Measurements from ENCODE around the gene SLC25A40. TPM values are rescaled to one million over a fixed set of nuclear protein-coding genes. Genes with fewer than 3 reads are reported as not detected.

SLC25A40 gene
- total and polyA plus RNA-seq, 12 donors = 4.5 to 57.2 (median 24.2) TPM

DNA sequence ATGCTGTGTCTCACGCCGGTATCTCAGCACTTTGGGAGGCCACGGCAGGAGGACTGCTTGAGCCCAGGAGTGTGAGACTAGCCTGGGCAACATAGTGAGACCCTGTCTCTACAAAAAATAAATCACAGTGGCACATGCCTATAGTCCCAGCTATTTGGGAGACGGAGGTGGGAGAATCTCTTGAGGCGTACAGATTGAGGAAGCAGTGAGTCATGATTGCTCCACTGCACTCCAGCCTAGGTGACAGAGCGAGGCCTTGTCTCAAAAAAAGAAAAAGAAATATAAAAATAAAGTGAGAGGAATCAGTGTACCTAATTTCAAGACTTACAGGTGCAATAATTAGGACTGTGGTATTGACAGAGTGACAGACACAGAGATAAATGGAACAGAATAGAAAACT, 23.9 kb downstream of the SLC25A40 start:
- no peaks in the 10 kb centered on the region for H3K9me3 ChIP-seq (replicated peaks in 1 of 3)
- TF ChIP-seq, protein P1, sequence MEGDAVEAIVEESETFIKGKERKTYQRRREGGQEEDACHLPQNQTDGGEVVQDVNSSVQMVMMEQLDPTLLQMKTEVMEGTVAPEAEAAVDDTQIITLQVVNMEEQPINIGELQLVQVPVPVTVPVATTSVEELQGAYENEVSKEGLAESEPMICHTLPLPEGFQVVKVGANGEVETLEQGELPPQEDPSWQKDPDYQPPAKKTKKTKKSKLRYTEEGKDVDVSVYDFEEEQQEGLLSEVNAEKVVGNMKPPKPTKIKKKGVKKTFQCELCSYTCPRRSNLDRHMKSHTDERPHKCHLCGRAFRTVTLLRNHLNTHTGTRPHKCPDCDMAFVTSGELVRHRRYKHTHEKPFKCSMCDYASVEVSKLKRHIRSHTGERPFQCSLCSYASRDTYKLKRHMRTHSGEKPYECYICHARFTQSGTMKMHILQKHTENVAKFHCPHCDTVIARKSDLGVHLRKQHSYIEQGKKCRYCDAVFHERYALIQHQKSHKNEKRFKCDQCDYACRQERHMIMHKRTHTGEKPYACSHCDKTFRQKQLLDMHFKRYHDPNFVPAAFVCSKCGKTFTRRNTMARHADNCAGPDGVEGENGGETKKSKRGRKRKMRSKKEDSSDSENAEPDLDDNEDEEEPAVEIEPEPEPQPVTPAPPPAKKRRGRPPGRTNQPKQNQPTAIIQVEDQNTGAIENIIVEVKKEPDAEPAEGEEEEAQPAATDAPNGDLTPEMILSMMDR (IDR thresholded peaks at IDR 0.05) = no peak
- no peaks in the 10 kb centered on the region for H3K4me1 ChIP-seq (replicated peaks in 1 of 2)
- H3K4me3 ChIP-seq = no peak overlapping the region
- intact Hi-C loops (cut with DNase I) = no loop called here
- peaks cover 0 to 6% of the 10 kb centered on the region in 2 donors for H3K36me3 ChIP-seq (replicated peaks in 1 of 2)
- no peak for DNase-seq
- H3K27ac ChIP-seq = no peak overlapping the region
- 87 to 89% (median 88%) methylated on average over 6 of the region's 6 CpGs for WGBS, 4 donors
- H3K27me3 ChIP-seq = no peaks in the 10 kb centered on the region

DNA sequence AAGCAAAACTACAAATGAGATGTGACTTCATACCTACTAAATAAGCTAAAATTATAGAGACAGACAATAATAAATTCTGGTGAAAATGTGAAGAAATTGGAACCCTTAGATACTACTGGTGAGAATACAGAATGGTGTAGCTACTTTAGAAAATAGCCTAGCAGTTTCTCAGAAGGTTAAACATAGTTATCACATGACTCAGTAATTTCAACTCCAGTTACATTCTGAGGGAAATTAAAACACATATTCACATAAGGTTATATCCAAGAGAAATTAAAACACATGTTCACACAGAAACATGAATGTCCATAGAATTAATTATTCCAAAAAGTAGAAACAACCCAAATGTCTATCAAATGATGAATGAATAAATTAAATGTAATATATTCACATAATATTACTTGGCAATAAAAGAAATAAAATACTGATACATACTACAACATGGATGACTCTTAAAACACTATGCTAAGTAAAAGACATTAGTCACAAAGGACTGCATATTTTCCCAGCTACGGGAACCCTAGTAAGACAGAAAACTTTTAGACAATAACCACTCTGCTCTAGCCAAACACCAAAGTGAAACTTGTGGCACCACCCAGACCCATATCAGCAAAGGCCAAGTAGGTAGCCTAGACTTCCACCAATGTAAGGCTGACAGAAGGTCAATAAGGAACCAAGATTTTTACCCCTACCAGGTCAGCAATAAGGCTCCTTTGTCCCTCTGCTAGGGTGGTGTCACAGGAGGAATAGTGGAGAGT, 25.1 kb downstream of the SLC25A40 start:
- TF ChIP-seq POLR2A (IDR thresholded peaks at IDR 0.05) = no peak
- TF ChIP-seq, protein P1 (IDR thresholded peaks at IDR 0.05) = no peak
- intact Hi-C loops (cut with DNase I) = no loop called here
- WGBS, 4 donors = 73 to 97% (median 95%) methylated on average over 1 of the region's 1 CpG

DNA sequence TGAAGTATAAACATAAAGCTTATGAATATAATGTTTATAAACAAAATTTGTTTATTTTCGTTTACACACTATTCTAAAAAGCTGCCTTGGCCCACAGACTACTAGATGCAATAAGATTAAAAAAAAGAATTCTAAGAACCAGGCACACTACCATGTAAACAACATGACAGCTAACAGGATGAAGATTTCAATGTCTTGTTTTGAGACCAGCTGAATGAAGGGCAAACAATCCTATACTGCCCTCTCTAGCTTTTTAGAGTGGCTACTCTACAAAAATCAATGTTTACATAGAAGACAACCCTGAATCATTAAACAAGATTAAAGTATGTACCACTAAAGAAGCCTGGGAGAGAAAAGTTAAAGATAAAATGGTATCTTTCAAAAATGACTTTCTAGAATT, 38.6 kb downstream of the SLC25A40 start:
- TF ChIP-seq, protein P1 (IDR thresholded peaks at IDR 0.05) = no peak
- no peak for TF ChIP-seq POLR2A (IDR thresholded peaks at IDR 0.05)
- DNase-seq = no peak
- WGBS, 4 donors = 37 to 91% (median 66%) methylated on average over 1 of the region's 1 CpG
- no peaks in the 10 kb centered on the region for H3K36me3 ChIP-seq (replicated peaks in 1 of 2)
- no peaks in the 10 kb centered on the region for H3K4me1 ChIP-seq (replicated peaks in 1 of 2)
- H3K27ac ChIP-seq = no peak overlapping the region
- no peaks in the 10 kb centered on the region for H3K27me3 ChIP-seq
- H3K4me3 ChIP-seq = no peak overlapping the region
- H3K9me3 ChIP-seq (replicated peaks in 1 of 3) = no peaks in the 10 kb centered on the region
- intact Hi-C loops (cut with DNase I) = no loop called here

More for the DNA sequence above, 25.1 kb downstream of the SLC25A40 start:
- no peak overlapping the region for H3K4me3 ChIP-seq
- H3K27me3 ChIP-seq = no peaks in the 10 kb centered on the region
- no peak overlapping the region for H3K27ac ChIP-seq
- H3K36me3 ChIP-seq (replicated peaks in 1 of 2) = peaks cover 0 to 6% of the 10 kb centered on the region in 2 donors
- H3K9me3 ChIP-seq (replicated peaks in 1 of 3) = no peaks in the 10 kb centered on the region
- no peak for DNase-seq
- H3K4me1 ChIP-seq (replicated peaks in 1 of 2) = no peaks in the 10 kb centered on the region

DNA sequence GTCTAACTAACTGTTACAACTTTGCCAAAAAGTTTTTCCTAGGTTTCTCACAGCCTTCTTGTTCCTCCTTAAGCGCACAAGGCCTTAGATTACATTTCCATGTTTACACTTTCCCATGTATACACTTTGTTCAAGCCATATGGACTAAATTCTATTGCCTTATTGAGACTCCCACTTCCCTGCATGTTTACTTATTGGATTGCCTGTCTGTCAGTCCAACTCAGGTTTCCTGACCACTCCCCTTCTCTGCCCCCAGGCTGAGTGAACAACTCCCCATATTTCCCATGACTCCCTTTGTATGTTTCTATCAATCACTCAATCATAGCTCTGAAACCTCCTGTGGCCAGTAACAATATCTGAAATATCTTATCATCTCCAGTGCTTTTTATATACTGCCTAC, 43.0 kb downstream of the SLC25A40 start:
- no peak overlapping the region for H3K27ac ChIP-seq
- H3K4me1 ChIP-seq (replicated peaks in 1 of 2) = no peaks in the 10 kb centered on the region
- intact Hi-C loops (cut with DNase I) = no loop called here
- no peaks in the 10 kb centered on the region for H3K9me3 ChIP-seq (replicated peaks in 1 of 3)
- WGBS, 4 donors = 95 to 100% (median 96%) methylated on average over 1 of the region's 1 CpG
- H3K27me3 ChIP-seq = no peaks in the 10 kb centered on the region
- no peaks in the 10 kb centered on the region for H3K36me3 ChIP-seq (replicated peaks in 1 of 2)
- DNase-seq = no peak
- no peak overlapping the region for H3K4me3 ChIP-seq
- TF ChIP-seq POLR2A (IDR thresholded peaks at IDR 0.05) = no peak
- TF ChIP-seq, protein P1 (IDR thresholded peaks at IDR 0.05) = no peak
